ENCODE measurements around the gene C1orf21.

The C1orf21 gene

GRCh38 chr1:184532199-184532598, 145.4 kb downstream of the C1orf21 start:
- TF ChIP-seq POLR2AphosphoS5 (IDR thresholded peaks at IDR 0.05; ENCODE audit: low read depth, low read length) (no peak), TAF1 (IDR thresholded peaks at IDR 0.05; ENCODE audit: borderline replicate concordance, low read depth, low read length) (no peak), POLR2A (IDR thresholded peaks at IDR 0.05; ENCODE audit: low read depth, low read length) (no peak)
- FAIRE-seq (no peak), DNase-seq (ENCODE audit: insufficient read length) (no peak)

- DNase-seq (ENCODE audit: insufficient read length) (no peak), FAIRE-seq (peak; percentile 5)
- no peak for TF ChIP-seq TAF1 (IDR thresholded peaks at IDR 0.05; ENCODE audit: borderline replicate concordance, low read depth, low read length)
Observed at GRCh38 chr1:184533049-184533448, 146.2 kb downstream of the C1orf21 start.

GRCh38 chr1:184533915-184534314, 147.1 kb downstream of the C1orf21 start:
- FAIRE-seq (no peak), DNase-seq (ENCODE audit: insufficient read length) (no peak)
- TF ChIP-seq TAF1 (IDR thresholded peaks at IDR 0.05; ENCODE audit: borderline replicate concordance, low read depth, low read length) (no peak), POLR2AphosphoS5 (IDR thresholded peaks at IDR 0.05; ENCODE audit: low read depth, low read length) (no peak), POLR2A (IDR thresholded peaks at IDR 0.05; ENCODE audit: low read depth, low read length) (no peak)

- no peak for TF ChIP-seq POLR2AphosphoS5 (IDR thresholded peaks at IDR 0.05; ENCODE audit: low read depth, low read length)
- no peak for TF ChIP-seq TAF1 (IDR thresholded peaks at IDR 0.05; ENCODE audit: borderline replicate concordance, low read depth, low read length)
- TF ChIP-seq POLR2A (IDR thresholded peaks at IDR 0.05; ENCODE audit: low read depth, low read length): no peak
- no peak for DNase-seq (ENCODE audit: insufficient read length)
- no peak for FAIRE-seq
Observed at GRCh38 chr1:184534690-184535089, 147.9 kb downstream of the C1orf21 start.

GRCh38 chr1:184535191-184535970, 148.6 kb downstream of the C1orf21 start:
- no peak for DNase-seq (ENCODE audit: insufficient read length)
- no peak for FAIRE-seq
- TF ChIP-seq TAF1 (IDR thresholded peaks at IDR 0.05; ENCODE audit: borderline replicate concordance, low read depth, low read length): no peak
- TF ChIP-seq POLR2AphosphoS5 (IDR thresholded peaks at IDR 0.05; ENCODE audit: low read depth, low read length): no peak
- TF ChIP-seq POLR2A (IDR thresholded peaks at IDR 0.05; ENCODE audit: low read depth, low read length): no peak

- TF ChIP-seq TAF1 (IDR thresholded peaks at IDR 0.05; ENCODE audit: borderline replicate concordance, low read depth, low read length): no peak
- TF ChIP-seq POLR2A (IDR thresholded peaks at IDR 0.05; ENCODE audit: low read depth, low read length): no peak
- FAIRE-seq: no peak
- DNase-seq (ENCODE audit: insufficient read length): no peak
Observed at GRCh38 chr1:184536246-184536985, 149.6 kb downstream of the C1orf21 start.

DNA sequence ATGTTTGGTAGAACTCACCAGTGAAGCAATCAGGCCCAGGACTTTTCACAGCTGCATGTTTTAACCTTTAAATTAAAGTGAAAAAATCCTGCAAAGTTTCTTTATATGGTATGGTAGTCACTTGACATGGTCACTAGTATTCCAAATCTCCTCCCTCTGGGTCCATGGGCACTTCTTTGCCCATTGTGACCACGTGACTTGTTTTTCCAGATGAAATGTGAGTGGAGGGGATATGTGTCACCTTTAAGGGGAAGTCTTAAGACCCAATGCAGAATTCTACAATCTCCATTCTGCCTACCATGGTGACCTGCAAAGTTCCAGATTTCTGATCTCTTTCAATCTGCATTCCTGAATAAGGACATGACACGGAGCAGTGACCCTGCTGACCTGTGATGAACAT, 152.8 kb downstream of the C1orf21 start:
- no peak for TF ChIP-seq TAF1 (IDR thresholded peaks at IDR 0.05; ENCODE audit: borderline replicate concordance, low read depth, low read length)
- TF ChIP-seq POLR2AphosphoS5 (IDR thresholded peaks at IDR 0.05; ENCODE audit: low read depth, low read length): no peak
- TF ChIP-seq POLR2A (IDR thresholded peaks at IDR 0.05; ENCODE audit: low read depth, low read length): no peak
- DNase-seq (ENCODE audit: insufficient read length): no peak
- FAIRE-seq: no peak

GRCh38 chr1:184541537-184542152, 154.8 kb downstream of the C1orf21 start:
- TF ChIP-seq POLR2A (IDR thresholded peaks at IDR 0.05; ENCODE audit: low read depth, low read length): no peak
- TF ChIP-seq POLR2AphosphoS5 (IDR thresholded peaks at IDR 0.05; ENCODE audit: low read depth, low read length): no peak
- no peak for TF ChIP-seq TAF1 (IDR thresholded peaks at IDR 0.05; ENCODE audit: borderline replicate concordance, low read depth, low read length)
- DNase-seq (ENCODE audit: insufficient read length) (no peak), FAIRE-seq (peak; percentile 42)

DNA sequence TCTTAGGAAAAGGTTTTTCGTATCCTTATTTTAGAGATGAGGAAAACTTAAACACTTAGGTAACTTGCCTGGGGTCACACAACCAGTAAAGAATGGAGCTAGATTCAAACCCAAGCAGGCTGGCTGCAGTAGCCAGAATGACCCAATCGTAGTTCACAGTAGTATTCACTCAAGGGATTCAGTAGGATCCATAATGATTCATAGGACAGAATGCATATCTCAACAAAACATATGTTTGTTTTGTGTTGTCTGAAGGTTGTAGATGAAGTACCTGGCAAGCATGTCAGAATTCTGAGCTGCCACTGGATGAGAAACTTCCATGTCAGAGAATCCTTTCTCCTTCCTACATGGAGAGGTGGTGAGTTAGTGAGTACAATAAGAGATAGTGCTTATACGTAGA, 155.5 kb downstream of the C1orf21 start:
- TF ChIP-seq TAF1 (IDR thresholded peaks at IDR 0.05; ENCODE audit: borderline replicate concordance, low read depth, low read length) (no peak), POLR2A (IDR thresholded peaks at IDR 0.05; ENCODE audit: low read depth, low read length) (no peak), POLR2AphosphoS5 (IDR thresholded peaks at IDR 0.05; ENCODE audit: low read depth, low read length) (no peak)
- FAIRE-seq (no peak), DNase-seq (ENCODE audit: insufficient read length) (no peak)

DNA sequence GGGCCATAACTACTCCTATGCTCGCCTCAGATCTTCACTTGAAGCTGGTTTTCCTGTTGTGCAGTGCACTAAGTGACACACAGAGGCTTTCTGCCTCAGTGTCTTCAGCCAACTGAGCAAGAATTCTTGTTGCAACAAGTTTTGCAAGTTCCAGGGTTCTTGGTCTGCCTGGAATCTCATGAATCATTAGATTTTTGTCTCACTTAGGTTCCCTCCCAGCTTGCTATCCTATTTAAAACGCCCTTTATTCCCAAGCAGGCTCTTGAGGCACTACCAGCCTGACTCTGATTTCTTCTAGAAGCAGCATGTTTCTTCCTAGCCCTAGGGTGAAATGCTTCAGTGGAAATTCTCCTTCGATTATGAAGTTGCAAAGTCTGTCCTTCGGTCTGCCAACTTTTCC, 158.8 kb downstream of the C1orf21 start:
- FAIRE-seq (no peak), DNase-seq (ENCODE audit: insufficient read length) (no peak)
- no peak for TF ChIP-seq POLR2A (IDR thresholded peaks at IDR 0.05; ENCODE audit: low read depth, low read length)
- no peak for TF ChIP-seq TAF1 (IDR thresholded peaks at IDR 0.05; ENCODE audit: borderline replicate concordance, low read depth, low read length)
- TF ChIP-seq POLR2AphosphoS5 (IDR thresholded peaks at IDR 0.05; ENCODE audit: low read depth, low read length): no peak

GRCh38 chr1:184552446-184552845, 165.6 kb downstream of the C1orf21 start:
- TF ChIP-seq TAF1 (IDR thresholded peaks at IDR 0.05; ENCODE audit: borderline replicate concordance, low read depth, low read length): no peak
- TF ChIP-seq POLR2A (IDR thresholded peaks at IDR 0.05; ENCODE audit: low read depth, low read length): no peak
- TF ChIP-seq POLR2AphosphoS5 (IDR thresholded peaks at IDR 0.05; ENCODE audit: low read depth, low read length): no peak
- DNase-seq (ENCODE audit: insufficient read length): no peak
- no peak for FAIRE-seq

- TF ChIP-seq TAF1 (IDR thresholded peaks at IDR 0.05; ENCODE audit: borderline replicate concordance, low read depth, low read length) (no peak), POLR2AphosphoS5 (IDR thresholded peaks at IDR 0.05; ENCODE audit: low read depth, low read length) (no peak), POLR2A (IDR thresholded peaks at IDR 0.05; ENCODE audit: low read depth, low read length) (no peak)
- no peak for DNase-seq (ENCODE audit: insufficient read length)
- FAIRE-seq: no peak
Observed at GRCh38 chr1:184553845-184554244, 167.0 kb downstream of the C1orf21 start.
